B cell (primary cell): ENCODE data around the gene RTN4RL1. TPM values are rescaled to one million over a fixed set of nuclear protein-coding genes. Genes with fewer than 3 reads are reported as not detected.

Experiments
- ATAC-seq: fragments of 200-7000 bp; cut with Tn5 transposase; one replicate; pipeline ENCODE4 v1.10.0; 2021; ENCODE audit warnings: low read depth, mild to moderate bottlenecking, moderate number of reproducible peaks, moderate library complexity
- CTCF ChIA-PET: fragments of 350-600 bp; sonication (Branson Sonifier 250); formaldehyde crosslinking; loops from one replicate; lab custom pipeline; 2021; ENCODE audit warnings: antibody characterized with exemption, inconsistent platforms; lab: Charles Lee
- POLR2A ChIA-PET: fragments of 350-600 bp; sonication (Branson Sonifier 250); formaldehyde crosslinking; loops from one replicate; lab custom pipeline; 2021; ENCODE audit warnings: antibody characterized with exemption; lab: Charles Lee
- DNase-seq: peaks from one replicate; pipeline ENCODE4 v3.0.0; 2013
- H2AFZ ChIP-seq: 2 replicates; pipeline ENCODE4 v1.6.1; 2012; ENCODE audit warnings: mild to moderate bottlenecking, low read depth, low read length; ENCODE audit not compliant: insufficient read depth, poor library complexity, severe bottlenecking
- H3K27ac ChIP-seq, 2 donors: 1 replicate in 1 of 2; 2 replicates in 1 of 2; pipeline ENCODE4 v1.5.1; 2012 to 2013; ENCODE audit warnings: low read length in 2 of 2, mild to moderate bottlenecking in 2 of 2, moderate library complexity in 1 of 2
- H3K27me3 ChIP-seq, 4 experiments: fragments of 200-600 bp in 1 of 4; sonication (generic) in 1 of 4; replicated peaks in 1 of 4; 1 replicate in 2 of 4; 2 replicates in 2 of 4; pipeline versions ENCODE4 v1.6.1 to v1.7.0; 2013 to 2016; ENCODE audit warnings: low read length in 3 of 4, mild to moderate bottlenecking in 2 of 4, mixed read lengths in 1 of 4, moderate library complexity in 1 of 4; ENCODE audit not compliant: insufficient read depth in 4 of 4, control insufficient read depth in 3 of 4; ENCODE audit errors: control extremely low read depth in 1 of 4
- H3K36me3 ChIP-seq, 2 experiments: replicated peaks in 1 of 2; 1 replicate in 1 of 2; 2 replicates in 1 of 2; pipeline versions ENCODE4 v1.6.1 to v1.7.1; 2013; ENCODE audit warnings: low read length in 1 of 2; ENCODE audit not compliant: insufficient read depth in 2 of 2, control insufficient read depth in 1 of 2; ENCODE audit errors: control extremely low read depth in 1 of 2, extremely low read depth in 1 of 2
- H3K4me1 ChIP-seq, 2 donors: fragments of 200-600 bp in 1 of 2; sonication (generic) in 1 of 2; 1 replicate in 1 of 2; 2 replicates in 1 of 2; pipeline versions ENCODE4 v1.5.1 to v1.6.1; 2013 to 2017; ENCODE audit warnings: low read length in 2 of 2; ENCODE audit not compliant: control insufficient read depth in 2 of 2, insufficient read depth in 2 of 2
- H3K4me2 ChIP-seq: replicated peaks from 2 replicates; pipeline ENCODE3; 2012; ENCODE audit warnings: mild to moderate bottlenecking, low read depth, low read length; ENCODE audit not compliant: poor library complexity, severe bottlenecking
- H3K4me3 ChIP-seq, 5 experiments: fragments of 200-600 bp in 1 of 5; sonication (generic) in 1 of 5; 1 replicate in 3 of 5; 2 replicates in 2 of 5; pipeline versions ENCODE4 v1.5.1 to v1.7.0; 2011 to 2016; ENCODE audit warnings: low read length in 4 of 5, mild to moderate bottlenecking in 4 of 5, low read depth in 2 of 5, control low read depth in 1 of 5, moderate library complexity in 1 of 5; ENCODE audit not compliant: insufficient read depth in 1 of 5; ENCODE audit errors: control extremely low read depth in 1 of 5, extremely low read depth in 1 of 5
- H3K79me2 ChIP-seq: fragments of 200-600 bp; sonication (generic); one replicate; pipeline ENCODE4 v1.6.0; 2016; ENCODE audit warnings: low read length; ENCODE audit not compliant: control insufficient read depth, insufficient read depth
- H3K9ac ChIP-seq: fragments of 200-600 bp; sonication (generic); 2 replicates; pipeline ENCODE4 v1.6.1; 2017; ENCODE audit warnings: mild to moderate bottlenecking, low read length, moderate library complexity
- H3K9me3 ChIP-seq, 3 donors: one replicate each; pipeline versions ENCODE4 v1.6.1 to v1.7.1; 2013; ENCODE audit warnings: low read length in 2 of 3; ENCODE audit not compliant: control insufficient read depth in 2 of 3, insufficient read depth in 1 of 3; ENCODE audit errors: control extremely low read depth in 1 of 3
- H4K20me1 ChIP-seq: 2 replicates; pipeline ENCODE4 v1.6.0; 2012; ENCODE audit warnings: mild to moderate bottlenecking, low read length; ENCODE audit not compliant: insufficient read depth, control insufficient read depth, poor library complexity, severe bottlenecking
- H3K27ac Mint-ChIP-seq: one replicate; pipeline ENCODE4 v1.8.0; 2021; ENCODE audit warnings: mixed read lengths
- H3K27me3 Mint-ChIP-seq: one replicate; pipeline ENCODE4 v1.8.0; 2021; ENCODE audit warnings: mixed read lengths
- H3K4me1 Mint-ChIP-seq: one replicate; pipeline ENCODE4 v1.8.0; 2021; ENCODE audit warnings: mixed read lengths
- H3K4me3 Mint-ChIP-seq: one replicate; pipeline ENCODE4 v1.8.0; 2021; ENCODE audit warnings: mixed read lengths
- H3K9me3 Mint-ChIP-seq: one replicate; pipeline ENCODE4 v1.8.0; 2022; ENCODE audit warnings: mixed read lengths; ENCODE audit not compliant: insufficient read depth
- CTCF ChIP-seq: fragments of 200-600 bp; IDR thresholded peaks from one replicate; pipeline ENCODE4 v1.8.0; 2022; ENCODE audit warnings: antibody characterized with exemption, mild to moderate bottlenecking
- EZH2 ChIP-seq: IDR thresholded peaks from 2 replicates; pipeline ENCODE4 v1.6.1; 2012; ENCODE audit warnings: borderline replicate concordance, low read depth, mild to moderate bottlenecking, moderate library complexity, low read length; ENCODE audit not compliant: insufficient read depth, poor library complexity, severe bottlenecking
- WGBS: methylation state at CpG from one replicate; pipeline ENCODE4 v1.1.5; 2013; ENCODE audit warnings: missing lambda C conversion rate; ENCODE audit not compliant: insufficient coverage; 5-methylcytosine and 5-hydroxymethylcytosine counted together
- intact Hi-C: fragments of 100-400 bp; cut with micrococcal nuclease; formaldehyde crosslinking; loops from one replicate; pipeline ENCODE4 v1.10.0; 2022
- polyA plus RNA-seq: library from polyadenylated mRNA; depleted of rRNA; stranded (reverse); fragments of >200 nt; gene quantifications from 2 replicates; pipeline ENCODE4 v1.2.3, GENCODE V29; 2012
- total RNA-seq, 2 donors: library from RNA; stranded (reverse); fragments of 120-200 nt in 1 of 2; gene quantifications; 1 replicate in 1 of 2; 2 replicates in 1 of 2; pipeline versions ENCODE4 v1.2.3 to v1.2.4, GENCODE V29; 2013 to 2022

Gene RTN4RL1
- total and polyA plus RNA-seq, 2 donors (not counting 1 experiment from before 2014, with no cell fraction given): 0.03 to 0.07 TPM

GRCh38 chr17:1931844-1932579, 93.1 kb downstream of the RTN4RL1 start:
- peaks cover 0 to 4% (median 0%) of the 10 kb centered on the region in 4 experiments for H3K27me3 ChIP-seq
- ATAC-seq: no peak
- H3K9me3 ChIP-seq: no peaks in the 10 kb centered on the region
- POLR2A ChIA-PET: no interaction called here
- no peak overlapping the region for H2AFZ ChIP-seq
- H3K4me1 ChIP-seq: no peaks in the 10 kb centered on the region
- Mint-ChIP-seq H3K4me1 (no peaks in the 10 kb centered on the region), H3K9me3 (no peaks in the 10 kb centered on the region), H3K4me3 (no peak overlapping the region), H3K27ac (no peak overlapping the region), H3K27me3 (peaks cover 5% of the 10 kb centered on the region)
- no peak overlapping the region for H3K4me3 ChIP-seq
- H4K20me1 ChIP-seq: no peaks in the 10 kb centered on the region
- H3K27ac ChIP-seq: no peak overlapping the region
- H3K4me2 ChIP-seq: no peak overlapping the region
- DNase-seq: no peak
- intact Hi-C loops: no loop called here
- H3K36me3 ChIP-seq: no peaks in the 10 kb centered on the region
- CTCF ChIA-PET: interaction anchor here (0.8 kb wide), 1 partner anchor 51 kb away, joined by 3 read pairs; no protein-coding TSS in a partner anchor
- WGBS: 92% methylated on average over 20 of the region's 27 CpGs
- no peaks in the 10 kb centered on the region for H3K79me2 ChIP-seq
- no peak for TF ChIP-seq CTCF
- TF ChIP-seq EZH2: no peak
- no peak overlapping the region for H3K9ac ChIP-seq

GRCh38 chr17:1930337-1930645, 94.8 kb downstream of the RTN4RL1 start:
- POLR2A ChIA-PET: no interaction called here
- H3K36me3 ChIP-seq: no peaks in the 10 kb centered on the region
- 90% methylated on average over 3 of the region's 8 CpGs for WGBS

More at GRCh38 chr17:1930337-1930645, 94.8 kb downstream of the RTN4RL1 start:
- no peaks in the 10 kb centered on the region for H3K9me3 ChIP-seq
- ATAC-seq: no peak
- H3K4me2 ChIP-seq: no peak overlapping the region
- no peak overlapping the region for H2AFZ ChIP-seq
- Mint-ChIP-seq H3K4me1 (no peaks in the 10 kb centered on the region), H3K9me3 (no peaks in the 10 kb centered on the region), H3K27me3 (peaks cover 5% of the 10 kb centered on the region), H3K4me3 (no peak overlapping the region), H3K27ac (no peak overlapping the region)
- H3K79me2 ChIP-seq: no peaks in the 10 kb centered on the region
- no peak for DNase-seq
- H4K20me1 ChIP-seq: no peaks in the 10 kb centered on the region
- no peak overlapping the region for H3K4me3 ChIP-seq
- no peak overlapping the region for H3K27ac ChIP-seq
- CTCF ChIA-PET: no interaction called here
- no peak for TF ChIP-seq CTCF
- TF ChIP-seq EZH2: no peak
- no peaks in the 10 kb centered on the region for H3K4me1 ChIP-seq
- intact Hi-C loops: no loop called here
- no peak overlapping the region for H3K9ac ChIP-seq
- H3K27me3 ChIP-seq: peaks cover 0 to 4% (median 0%) of the 10 kb centered on the region in 4 experiments
